Right ventricle myocardium superior (tissue), 1 donor: ENCODE results near the gene SYNGR2. TPM values are rescaled to one million over a fixed set of nuclear protein-coding genes. Genes with fewer than 3 reads are reported as not detected.
"Not testable (repeated sequence)": the region's sequence is repeated elsewhere in the genome, so short reads cannot be mapped to it uniquely, and the experiment has no call there.

Experiments used
- ATAC-seq: fragments of 200-7000 bp; cut with Tn5 transposase; one replicate; pipeline ENCODE4 v1.9.1; 2020; ENCODE audit warnings: mild to moderate bottlenecking; ENCODE audit not compliant: poor library complexity
- DNase-seq: peaks from one replicate; pipeline ENCODE4 v3.0.0-alpha.2; 2020
- intact Hi-C: fragments of 100-400 bp; cut with DNase I; formaldehyde crosslinking; loops from one replicate; pipeline ENCODE4 v1.11.2; 2022
- total RNA-seq: library from RNA; stranded (reverse); fragmentation: NEBNext Ultra II Directional; extraction: Animal tissue kit (Norgen Biotek cat#: 25700); gene quantifications from one replicate; pipeline ENCODE4 v1.2.1, GENCODE V29; 2021
- donor health status: DM: no; HTN: yes; CAD: no; lungs with severe emphysema.

The SYNGR2 gene
- total RNA-seq, 1 donor from 2014 or later: 99.8 TPM

DNA sequence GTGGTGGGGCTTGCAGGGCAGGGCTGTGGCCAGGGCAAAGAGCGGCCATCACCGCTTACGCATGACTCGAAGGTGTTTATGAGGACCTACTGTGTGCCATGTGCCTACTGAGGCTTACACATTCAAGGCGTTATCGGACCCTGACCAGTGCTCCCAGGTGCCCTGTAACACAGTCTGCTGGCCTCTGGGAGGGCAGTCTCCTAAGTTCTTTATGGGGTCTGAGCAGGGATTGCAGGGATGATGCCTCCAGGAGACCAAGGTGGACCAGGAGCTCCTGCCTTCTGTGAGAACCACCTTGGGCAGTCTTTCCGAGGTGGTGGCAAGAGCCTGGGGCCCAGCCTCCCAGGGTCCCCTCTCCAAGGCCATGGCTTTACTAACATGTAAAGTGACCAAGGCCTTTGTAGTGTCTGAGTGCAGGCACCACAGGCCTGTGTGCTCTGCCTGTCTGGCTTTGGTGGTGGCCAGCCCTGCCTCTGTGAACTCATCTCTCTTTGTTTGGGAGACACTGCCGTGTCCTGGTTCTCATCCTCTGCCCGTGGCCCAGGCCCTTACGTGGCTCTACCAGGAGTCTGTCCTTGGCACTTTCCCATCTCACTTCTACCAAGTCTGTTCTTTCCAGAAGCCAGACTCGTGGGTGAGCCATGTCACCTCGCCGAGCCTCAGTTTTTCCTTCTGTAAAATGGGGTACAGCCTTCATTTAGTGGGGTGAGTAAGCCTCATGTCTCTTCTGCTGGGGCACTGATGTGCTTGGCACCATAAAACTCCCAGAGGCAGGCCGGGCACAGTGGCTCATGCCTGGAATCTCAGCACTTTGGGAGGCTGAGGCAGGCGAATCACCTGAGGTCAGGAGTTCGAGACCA is 3.4 kb upstream of the SYNGR2 start:
- no peak for DNase-seq
- intact Hi-C loops: no loop called here
- no peak for ATAC-seq

DNA sequence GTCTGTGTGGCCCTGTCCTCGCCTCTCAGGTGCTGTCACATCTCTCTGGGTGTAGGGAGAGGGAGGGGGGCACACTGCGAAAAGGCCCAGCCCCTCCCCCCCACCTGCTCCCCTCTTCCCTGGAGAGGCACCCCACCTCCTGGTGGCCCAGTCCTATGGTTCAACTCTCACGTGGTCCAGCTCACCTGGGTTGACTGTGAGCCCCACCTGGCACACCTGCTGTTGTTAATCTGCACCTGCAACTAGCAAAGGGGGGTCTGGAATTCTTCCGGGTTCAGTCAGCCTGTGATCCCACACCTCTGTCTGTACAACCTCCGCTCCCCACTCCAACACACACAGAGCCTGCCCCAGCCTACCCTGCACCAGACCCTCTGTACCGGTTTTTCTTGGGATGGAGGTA is 2.0 kb upstream of the SYNGR2 start:
- ATAC-seq (no peak), DNase-seq (no peak)
- intact Hi-C loops: no loop called here

DNA sequence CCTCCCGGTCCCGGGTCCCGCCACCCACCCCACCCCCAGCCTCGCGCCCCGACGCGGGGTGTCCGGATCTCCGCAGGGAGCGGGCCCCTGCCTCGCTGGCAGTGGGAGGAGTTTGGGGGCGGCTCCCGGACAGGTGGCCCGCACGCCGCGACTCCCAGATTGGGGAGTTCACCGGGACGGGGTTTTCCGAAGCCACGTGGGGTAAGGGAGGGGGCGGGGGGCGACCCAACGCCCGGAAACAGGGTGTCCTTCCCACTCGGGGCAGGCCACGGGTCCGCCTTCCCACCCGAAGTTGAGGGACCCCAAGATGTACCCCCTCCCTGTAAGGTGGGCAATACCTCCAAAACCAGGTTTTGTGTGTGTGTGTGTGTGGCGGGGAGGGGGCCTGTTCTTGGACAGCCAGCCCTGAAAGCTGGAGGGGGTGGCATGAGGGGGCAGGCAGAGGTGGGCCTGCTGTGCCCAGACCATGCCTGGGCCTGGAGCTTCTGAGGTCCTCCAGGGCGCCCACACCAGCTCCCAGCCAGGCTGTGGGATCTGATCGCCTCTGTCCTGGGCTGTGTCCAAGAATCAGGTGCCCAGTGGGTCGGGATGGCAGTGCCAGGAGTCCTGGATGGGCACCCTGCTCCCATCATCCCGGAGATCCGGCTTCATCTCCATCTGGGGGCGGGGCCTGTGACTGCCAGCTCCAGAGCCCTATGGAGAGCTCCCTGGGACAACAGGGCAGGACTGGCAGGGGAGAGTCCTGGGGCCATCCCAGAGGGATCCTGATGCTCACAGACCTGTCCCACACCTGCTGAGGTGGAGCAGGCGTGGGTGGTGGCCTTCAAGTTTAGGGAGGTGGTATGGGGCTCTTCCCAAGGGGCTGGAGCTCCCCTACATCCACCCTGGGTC is 767 bp downstream of the SYNGR2 start:
- DNase-seq: peak; percentile 82
- ATAC-seq: peak; percentile 31
- intact Hi-C loops: no loop called here

GRCh38 chr17:78170692-78171590 is 2.6 kb downstream of the SYNGR2 start:
- DNase-seq (no peak), ATAC-seq (no peak)
- intact Hi-C loops: no loop called here

DNA sequence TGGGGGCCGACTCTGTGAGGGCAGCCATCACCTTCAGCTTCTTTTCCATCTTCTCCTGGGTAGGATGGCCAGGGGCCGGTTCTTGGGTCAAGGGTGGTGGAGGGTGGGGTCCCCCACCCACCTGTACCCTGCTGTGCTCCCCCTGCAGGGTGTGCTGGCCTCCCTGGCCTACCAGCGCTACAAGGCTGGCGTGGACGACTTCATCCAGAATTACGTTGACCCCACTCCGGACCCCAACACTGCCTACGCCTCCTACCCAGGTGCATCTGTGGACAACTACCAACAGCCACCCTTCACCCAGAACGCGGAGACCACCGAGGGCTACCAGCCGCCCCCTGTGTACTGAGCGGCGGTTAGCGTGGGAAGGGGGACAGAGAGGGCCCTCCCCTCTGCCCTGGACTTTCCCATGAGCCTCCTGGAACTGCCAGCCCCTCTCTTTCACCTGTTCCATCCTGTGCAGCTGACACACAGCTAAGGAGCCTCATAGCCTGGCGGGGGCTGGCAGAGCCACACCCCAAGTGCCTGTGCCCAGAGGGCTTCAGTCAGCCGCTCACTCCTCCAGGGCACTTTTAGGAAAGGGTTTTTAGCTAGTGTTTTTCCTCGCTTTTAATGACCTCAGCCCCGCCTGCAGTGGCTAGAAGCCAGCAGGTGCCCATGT is 3.3 kb downstream of the SYNGR2 start:
- intact Hi-C loops, DNase-seq, ATAC-seq: not testable (repeated sequence)

DNA sequence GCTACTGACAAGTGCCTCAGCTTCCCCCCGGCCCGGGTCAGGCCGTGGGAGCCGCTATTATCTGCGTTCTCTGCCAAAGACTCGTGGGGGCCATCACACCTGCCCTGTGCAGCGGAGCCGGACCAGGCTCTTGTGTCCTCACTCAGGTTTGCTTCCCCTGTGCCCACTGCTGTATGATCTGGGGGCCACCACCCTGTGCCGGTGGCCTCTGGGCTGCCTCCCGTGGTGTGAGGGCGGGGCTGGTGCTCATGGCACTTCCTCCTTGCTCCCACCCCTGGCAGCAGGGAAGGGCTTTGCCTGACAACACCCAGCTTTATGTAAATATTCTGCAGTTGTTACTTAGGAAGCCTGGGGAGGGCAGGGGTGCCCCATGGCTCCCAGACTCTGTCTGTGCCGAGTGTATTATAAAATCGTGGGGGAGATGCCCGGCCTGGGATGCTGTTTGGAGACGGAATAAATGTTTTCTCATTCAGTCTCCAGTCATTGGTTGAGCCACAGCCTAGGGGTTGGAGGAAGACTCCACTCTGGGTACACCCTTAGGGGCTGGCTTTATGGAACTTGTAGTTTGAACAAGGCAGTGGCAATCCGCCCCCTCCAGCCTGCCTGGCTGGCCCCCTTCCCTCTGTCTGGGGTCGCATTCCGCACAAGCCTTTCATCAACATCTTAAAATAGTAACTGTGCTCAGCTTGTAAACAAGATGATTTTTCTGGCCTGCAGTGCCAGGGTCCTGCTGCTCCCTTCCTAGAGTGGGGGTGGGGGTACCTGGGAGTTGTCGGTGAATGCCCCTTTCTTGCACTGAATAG is 4.1 kb downstream of the SYNGR2 start:
- peak; percentile 23 for ATAC-seq
- DNase-seq: peak; percentile 79
- intact Hi-C loops: no loop called here

GRCh38 chr17:78173097-78173715 is 4.8 kb downstream of the SYNGR2 start:
- intact Hi-C loops: no loop called here
- ATAC-seq: peak; percentile 9
- no peak for DNase-seq

- intact Hi-C loops: loop anchor here (2.0 kb wide), 1 partner anchor 62 kb away; no protein-coding TSS in a partner anchor
- DNase-seq: peak; percentile 91
- peak; percentile 74 for ATAC-seq
These were observed 6.0 kb downstream of the SYNGR2 start for GRCh38 chr17:78174346-78174869.

DNA sequence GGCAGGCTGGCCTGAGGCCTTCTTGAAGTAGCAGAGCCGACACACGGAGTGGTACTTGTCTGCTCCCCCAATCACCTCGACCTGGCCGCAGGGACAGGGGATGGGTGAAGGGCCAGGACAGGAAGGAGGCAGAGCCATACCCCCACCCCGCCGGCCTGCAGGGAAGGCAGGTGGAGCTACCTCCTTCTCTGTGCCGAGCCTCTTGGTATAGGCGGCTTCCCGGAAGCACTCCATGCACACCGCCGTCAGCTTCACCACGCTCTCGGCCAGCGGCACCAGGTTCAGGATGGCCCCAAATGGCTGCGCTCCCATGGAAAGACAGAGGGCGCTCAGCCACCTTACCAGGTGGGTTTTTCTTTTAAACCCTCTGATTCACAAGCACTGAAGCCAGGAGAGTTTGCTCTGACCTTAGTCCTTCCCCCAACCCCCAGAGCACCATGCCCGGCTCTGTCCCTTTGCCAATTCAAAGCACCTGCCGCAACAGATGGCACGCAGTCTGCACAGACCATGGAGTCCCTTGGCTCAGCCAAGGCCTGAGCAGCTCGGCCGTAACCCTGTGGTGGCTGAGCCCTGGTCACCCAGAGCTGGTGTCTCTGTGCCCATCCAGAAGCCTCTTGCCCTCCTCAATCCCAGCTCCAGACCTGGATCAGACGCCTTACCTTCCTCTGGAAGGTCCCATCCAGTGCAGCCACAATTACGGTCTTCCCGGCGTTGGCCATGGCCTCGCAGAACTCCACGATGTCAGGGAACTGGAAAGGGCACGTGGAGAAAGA is 6.7 kb downstream of the SYNGR2 start:
- ATAC-seq (peak; percentile 5), DNase-seq (no peak)
- intact Hi-C loops: loop anchor here (2.0 kb wide), 1 partner anchor 62 kb away; no protein-coding TSS in a partner anchor

DNA sequence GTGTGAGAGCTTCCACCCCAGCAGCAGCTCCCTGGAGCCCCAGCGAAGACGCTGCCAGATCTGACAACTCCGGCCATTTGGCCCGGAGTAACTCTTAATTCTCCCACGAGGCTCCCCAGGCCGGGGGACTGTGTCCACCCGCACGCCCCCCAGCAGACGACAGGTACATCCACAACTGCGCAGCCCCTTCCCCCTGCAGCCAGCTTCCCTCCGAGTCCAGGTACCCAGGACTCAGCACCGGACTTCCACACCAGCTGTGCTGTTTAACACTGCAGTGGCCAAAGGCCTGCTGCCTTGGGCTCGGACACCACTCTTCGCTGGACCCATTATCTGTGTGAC is 7.2 kb downstream of the SYNGR2 start:
- no peak for DNase-seq
- no peak for ATAC-seq
- intact Hi-C loops: loop anchor here (2.0 kb wide), 1 partner anchor 63 kb away; no protein-coding TSS in a partner anchor

DNA sequence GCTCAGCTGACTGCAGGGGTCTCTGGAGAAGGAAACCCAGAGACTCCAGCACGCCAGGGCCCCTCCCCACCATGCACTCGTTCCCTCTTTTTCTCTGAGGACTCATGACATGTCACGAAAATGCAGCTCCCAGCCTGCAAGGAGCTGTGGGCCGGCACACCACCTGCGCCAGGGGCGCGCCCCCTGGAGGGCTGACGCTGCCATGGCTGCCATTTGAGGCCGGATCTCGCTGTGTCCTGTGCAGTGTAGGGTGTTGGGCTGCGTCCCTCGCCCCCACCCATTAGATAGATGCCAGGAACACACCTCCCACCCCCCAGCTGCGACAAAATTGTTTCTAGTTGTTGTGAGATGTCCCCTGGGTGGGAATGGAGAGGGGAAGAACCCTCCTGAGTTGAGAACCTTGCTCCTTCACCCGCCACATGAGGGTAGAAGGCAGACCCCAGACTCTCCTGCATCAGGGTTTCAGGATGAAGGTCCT is 8.2 kb downstream of the SYNGR2 start:
- DNase-seq (peak; percentile 88), ATAC-seq (peak; percentile 48)
- intact Hi-C loops: no loop called here

DNA sequence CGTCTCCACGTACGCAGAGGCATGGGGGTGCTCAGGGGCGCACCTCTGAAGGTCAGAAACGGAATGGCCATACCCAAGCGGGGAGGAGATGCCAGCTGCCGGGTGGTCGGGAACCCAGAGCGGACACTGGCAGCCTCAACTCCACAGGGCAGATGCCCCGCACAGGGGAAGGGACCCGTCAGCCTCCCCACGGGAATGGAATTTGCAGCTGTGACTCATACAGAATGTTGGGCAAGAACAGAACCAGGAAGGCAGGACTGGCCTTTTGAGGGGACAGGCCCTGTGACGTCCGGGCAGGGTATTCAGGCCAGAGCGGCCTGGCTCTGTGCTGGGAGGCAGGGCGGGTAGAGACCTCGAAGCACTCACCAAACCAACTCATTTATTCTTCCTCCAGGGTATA is 11.0 kb downstream of the SYNGR2 start:
- intact Hi-C loops: no loop called here
- DNase-seq: no peak
- no peak for ATAC-seq

- no peak for DNase-seq
- ATAC-seq: no peak
- intact Hi-C loops: no loop called here
These were observed 11.7 kb downstream of the SYNGR2 start for GRCh38 chr17:78180083-78180482.

- DNase-seq: no peak
- intact Hi-C loops: no loop called here
- no peak for ATAC-seq
These were observed 12.1 kb downstream of the SYNGR2 start for GRCh38 chr17:78180508-78180907.

GRCh38 chr17:78182504-78182903 is 14.1 kb downstream of the SYNGR2 start:
- intact Hi-C loops: no loop called here
- DNase-seq (no peak), ATAC-seq (no peak)

GRCh38 chr17:78183916-78184315 is 15.5 kb downstream of the SYNGR2 start:
- ATAC-seq (no peak), DNase-seq (no peak)
- intact Hi-C loops: no loop called here
